ENCODE measurements around the gene SCYGR3. TPM values are rescaled to one million over a fixed set of nuclear protein-coding genes. Genes with fewer than 3 reads are reported as not detected.
A peak's percentile ranks its signal among the peaks of the same experiment; 100 is the strongest.

SCYGR3 gene
- total and polyA plus RNA-seq, 7 donors = not detected

- no peak overlapping the region for H3K27ac ChIP-seq
- no peaks in the 10 kb centered on the region for H3K27me3 ChIP-seq
- no peak for TF ChIP-seq EP300 (IDR thresholded peaks at IDR 0.05)
- TF ChIP-seq, protein P1, sequence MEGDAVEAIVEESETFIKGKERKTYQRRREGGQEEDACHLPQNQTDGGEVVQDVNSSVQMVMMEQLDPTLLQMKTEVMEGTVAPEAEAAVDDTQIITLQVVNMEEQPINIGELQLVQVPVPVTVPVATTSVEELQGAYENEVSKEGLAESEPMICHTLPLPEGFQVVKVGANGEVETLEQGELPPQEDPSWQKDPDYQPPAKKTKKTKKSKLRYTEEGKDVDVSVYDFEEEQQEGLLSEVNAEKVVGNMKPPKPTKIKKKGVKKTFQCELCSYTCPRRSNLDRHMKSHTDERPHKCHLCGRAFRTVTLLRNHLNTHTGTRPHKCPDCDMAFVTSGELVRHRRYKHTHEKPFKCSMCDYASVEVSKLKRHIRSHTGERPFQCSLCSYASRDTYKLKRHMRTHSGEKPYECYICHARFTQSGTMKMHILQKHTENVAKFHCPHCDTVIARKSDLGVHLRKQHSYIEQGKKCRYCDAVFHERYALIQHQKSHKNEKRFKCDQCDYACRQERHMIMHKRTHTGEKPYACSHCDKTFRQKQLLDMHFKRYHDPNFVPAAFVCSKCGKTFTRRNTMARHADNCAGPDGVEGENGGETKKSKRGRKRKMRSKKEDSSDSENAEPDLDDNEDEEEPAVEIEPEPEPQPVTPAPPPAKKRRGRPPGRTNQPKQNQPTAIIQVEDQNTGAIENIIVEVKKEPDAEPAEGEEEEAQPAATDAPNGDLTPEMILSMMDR (IDR thresholded peaks at IDR 0.05) = no peak
- no peak for TF ChIP-seq POLR2AphosphoS5 (IDR thresholded peaks at IDR 0.05)
- no peak for TF ChIP-seq POLR2A (IDR thresholded peaks at IDR 0.05)
- H3K9me3 ChIP-seq = no peaks in the 10 kb centered on the region
- WGBS, 2 donors = 30 to 63% methylated on average over 2 of the region's 2 CpGs
- intact Hi-C loops (cut with DNase I) = no loop called here
- no peak overlapping the region for H3K4me3 ChIP-seq
- H3K36me3 ChIP-seq = no peaks in the 10 kb centered on the region
- H3K4me1 ChIP-seq = no peaks in the 10 kb centered on the region
- no peak for DNase-seq
Observed at GRCh38 chr2:227576812-227577211, 37.8 kb downstream of the SCYGR3 start.

DNA sequence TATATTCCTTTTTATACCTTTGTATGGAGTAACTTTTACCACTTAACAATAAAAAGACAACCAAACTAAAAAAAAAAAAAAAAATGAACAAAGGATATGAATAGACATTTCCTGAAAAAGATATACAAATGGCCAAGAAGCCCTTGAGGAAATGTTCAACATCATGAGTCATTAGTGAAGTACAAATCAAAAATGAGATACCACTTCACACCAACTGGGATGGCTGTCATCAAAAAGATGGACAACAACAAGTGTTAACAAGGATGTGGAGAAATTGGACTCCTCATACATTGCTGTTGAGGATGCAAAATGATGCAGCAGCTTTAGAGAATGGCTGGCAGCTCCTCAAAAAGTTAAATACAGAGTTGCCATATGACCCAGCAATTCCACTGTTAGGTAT lies 38.5 kb downstream of the SCYGR3 start:
- no peaks in the 10 kb centered on the region for H3K4me1 ChIP-seq
- H3K27ac ChIP-seq = no peak overlapping the region
- intact Hi-C loops (cut with DNase I) = no loop called here
- no peak for TF ChIP-seq EP300 (IDR thresholded peaks at IDR 0.05)
- TF ChIP-seq, protein P1 (IDR thresholded peaks at IDR 0.05) = no peak
- TF ChIP-seq POLR2AphosphoS5 (IDR thresholded peaks at IDR 0.05) = no peak
- no peak for TF ChIP-seq POLR2A (IDR thresholded peaks at IDR 0.05)
- no peaks in the 10 kb centered on the region for H3K9me3 ChIP-seq
- no peak overlapping the region for H3K4me3 ChIP-seq
- H3K27me3 ChIP-seq = no peaks in the 10 kb centered on the region
- H3K36me3 ChIP-seq = no peaks in the 10 kb centered on the region
- DNase-seq = no peak

- H3K27ac ChIP-seq = no peak overlapping the region
- no peaks in the 10 kb centered on the region for H3K4me1 ChIP-seq
- H3K9me3 ChIP-seq = no peaks in the 10 kb centered on the region
- no peaks in the 10 kb centered on the region for H3K36me3 ChIP-seq
- TF ChIP-seq POLR2AphosphoS5 (IDR thresholded peaks at IDR 0.05) (peak in 1 of 4 donors; percentile 18), EP300 (IDR thresholded peaks at IDR 0.05) (no peak), POLR2A (IDR thresholded peaks at IDR 0.05) (no peak)
- H3K27me3 ChIP-seq = no peaks in the 10 kb centered on the region
- 45% methylated on average over 1 of the region's 1 CpG for WGBS, 2 donors
- DNase-seq = no peak
- intact Hi-C loops (cut with DNase I) = no loop called here
- no peak overlapping the region for H3K4me3 ChIP-seq
Observed at GRCh38 chr2:227570615-227571014, 44.0 kb downstream of the SCYGR3 start.

DNA sequence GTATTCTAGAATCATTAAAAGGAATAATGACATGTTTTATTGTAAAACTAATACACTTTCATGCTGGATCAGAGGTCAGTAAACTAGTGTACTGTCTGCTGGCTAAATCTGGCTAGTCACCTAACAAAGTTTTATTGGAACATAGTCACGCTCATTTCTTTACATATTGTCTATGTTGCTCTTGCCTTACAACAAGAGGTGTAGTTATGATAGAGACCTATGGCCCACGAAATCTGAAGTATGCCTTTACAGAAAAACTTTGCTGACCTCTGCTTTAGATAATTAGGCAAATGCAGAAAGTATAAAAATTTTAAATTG lies 45.8 kb downstream of the SCYGR3 start:
- no peak overlapping the region for H3K27ac ChIP-seq
- H3K9me3 ChIP-seq = no peaks in the 10 kb centered on the region
- no peaks in the 10 kb centered on the region for H3K4me1 ChIP-seq
- DNase-seq = no peak
- no peaks in the 10 kb centered on the region for H3K27me3 ChIP-seq
- 76 to 77% methylated on average over 2 of the region's 2 CpGs for WGBS, 2 donors
- H3K4me3 ChIP-seq = no peak overlapping the region
- TF ChIP-seq, protein P1 (IDR thresholded peaks at IDR 0.05) = no peak
- TF ChIP-seq POLR2A (IDR thresholded peaks at IDR 0.05) (no peak), POLR2AphosphoS5 (IDR thresholded peaks at IDR 0.05) (peak in 1 of 4 donors; percentile 19), EP300 (IDR thresholded peaks at IDR 0.05) (no peak)
- intact Hi-C loops (cut with DNase I) = no loop called here
- peaks cover 0 to 5% (median 0%) of the 10 kb centered on the region in 4 donors for H3K36me3 ChIP-seq

DNA sequence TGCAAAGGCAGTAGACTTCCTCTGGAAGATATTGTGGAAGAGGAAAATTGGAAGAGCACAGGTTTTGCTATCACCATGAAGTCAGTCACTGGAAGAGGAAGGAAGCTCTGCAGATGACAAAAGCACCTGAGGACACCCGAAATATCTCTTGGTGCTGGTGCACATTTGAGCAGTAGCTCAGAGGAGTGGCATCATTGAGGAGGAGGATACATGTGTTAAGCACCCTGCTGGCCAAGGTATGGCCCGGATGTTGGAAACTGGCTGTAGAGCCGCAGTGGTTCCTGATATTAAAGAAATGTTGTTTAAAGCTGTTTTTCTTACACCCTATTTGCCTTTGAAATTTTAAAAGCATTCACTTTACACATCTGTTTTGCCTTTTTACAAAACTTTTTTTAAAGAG lies 48.6 kb downstream of the SCYGR3 start:
- TF ChIP-seq POLR2A (IDR thresholded peaks at IDR 0.05) = no peak
- no peak for TF ChIP-seq EP300 (IDR thresholded peaks at IDR 0.05)
- TF ChIP-seq POLR2AphosphoS5 (IDR thresholded peaks at IDR 0.05) = no peak
- TF ChIP-seq, protein P1 (IDR thresholded peaks at IDR 0.05) = no peak
- intact Hi-C loops (cut with DNase I) = no loop called here
- Histone ChIP-seq H3K27ac (no peak overlapping the region), H3K4me1 (no peaks in the 10 kb centered on the region), H3K36me3 (peaks cover 0 to 5% (median 0%) of the 10 kb centered on the region in 4 donors), H3K27me3 (no peaks in the 10 kb centered on the region), H3K4me3 (no peak overlapping the region), H3K9me3 (no peaks in the 10 kb centered on the region)
- 76 to 94% methylated on average over 3 of the region's 3 CpGs for WGBS, 2 donors
- no peak for DNase-seq

Data from sigmoid colon (tissue), 7 donors.